Activated CD8-positive, alpha-beta T cell treated with anti-CD3 and anti-CD28 coated beads for 36 hours (primary cell): Measurements from ENCODE around the gene SAMD5. TPM values are rescaled to one million over a fixed set of nuclear protein-coding genes. Genes with fewer than 3 reads are reported as not detected.

ENCODE experiments used
- ATAC-seq: fragments of 200-7000 bp; cut with Tn5 transposase; one replicate; pipeline ENCODE4 v1.10.0; 2021; ENCODE audit warnings: mild to moderate bottlenecking, moderate library complexity
- CTCF ChIA-PET: fragments of 350-600 bp; sonication (Branson Sonifier 250); formaldehyde crosslinking; loops from one replicate; lab custom pipeline; 2021; ENCODE audit warnings: antibody characterized with exemption; lab: Charles Lee
- POLR2A ChIA-PET: fragments of 350-600 bp; sonication (Branson Sonifier 250); formaldehyde crosslinking; loops from one replicate; lab custom pipeline; 2021; ENCODE audit warnings: antibody characterized with exemption; lab: Charles Lee
- DNase-seq: peaks from one replicate; pipeline ENCODE4 v3.0.0-alpha.2; 2020
- H3K27ac Mint-ChIP-seq: one replicate; pipeline ENCODE4 v1.8.0; 2021; ENCODE audit warnings: mild to moderate bottlenecking, mixed read lengths
- H3K27me3 Mint-ChIP-seq: one replicate; pipeline ENCODE4 v1.8.0; 2021; ENCODE audit warnings: mixed read lengths
- H3K36me3 Mint-ChIP-seq: one replicate; pipeline ENCODE4 v1.8.0; 2021; ENCODE audit warnings: low read depth, mixed read lengths
- H3K4me1 Mint-ChIP-seq: one replicate; pipeline ENCODE4 v1.8.0; 2021; ENCODE audit warnings: low read depth, mixed read lengths
- H3K4me3 Mint-ChIP-seq: one replicate; pipeline ENCODE4 v1.8.0; 2021; ENCODE audit warnings: mild to moderate bottlenecking, moderate library complexity, mixed read lengths
- H3K9me3 Mint-ChIP-seq: one replicate; pipeline ENCODE4 v1.8.0; 2021; ENCODE audit warnings: mixed read lengths
- CTCF ChIP-seq: fragments of 200-600 bp; IDR thresholded peaks from one replicate; pipeline ENCODE4 v1.8.0; 2022; ENCODE audit warnings: antibody characterized with exemption, mild to moderate bottlenecking
- intact Hi-C: fragments of 100-400 bp; cut with micrococcal nuclease; formaldehyde crosslinking; loops from one replicate; pipeline ENCODE4 v1.10.0; 2022
- total RNA-seq, 2 experiments: library from RNA; stranded (reverse); gene quantifications; one replicate each; pipeline ENCODE4 v1.2.3, GENCODE V29; 2021

SAMD5 gene
- total RNA-seq, 2 experiments from 2014 or later, result not detected

- no peak overlapping the region for H3K27ac Mint-ChIP-seq
- no peaks in the 10 kb centered on the region for H3K4me1 Mint-ChIP-seq
- intact Hi-C loops, result no loop called here
- no peak for DNase-seq
- H3K4me3 Mint-ChIP-seq, result no peak overlapping the region
- ChIA-PET CTCF (no interaction called here), POLR2A (no interaction called here)
- H3K9me3 Mint-ChIP-seq, result no peaks in the 10 kb centered on the region
- no peaks in the 10 kb centered on the region for H3K27me3 Mint-ChIP-seq
- ATAC-seq, result no peak
- H3K36me3 Mint-ChIP-seq, result no peaks in the 10 kb centered on the region
- TF ChIP-seq CTCF, result no peak
These were observed 95.9 kb downstream of the SAMD5 start for GRCh38 chr6:147604373-147604772.

GRCh38 chr6:147611992-147612391 is 103.5 kb downstream of the SAMD5 start:
- ChIA-PET POLR2A (no interaction called here), CTCF (no interaction called here)
- no peak for TF ChIP-seq CTCF
- no peaks in the 10 kb centered on the region for H3K9me3 Mint-ChIP-seq
- ATAC-seq (no peak), DNase-seq (no peak)
- intact Hi-C loops, result no loop called here
- no peak overlapping the region for H3K4me3 Mint-ChIP-seq
- no peaks in the 10 kb centered on the region for H3K36me3 Mint-ChIP-seq
- no peaks in the 10 kb centered on the region for H3K4me1 Mint-ChIP-seq
- H3K27me3 Mint-ChIP-seq, result no peaks in the 10 kb centered on the region
- H3K27ac Mint-ChIP-seq, result no peak overlapping the region

GRCh38 chr6:147614501-147614900 is 106.0 kb downstream of the SAMD5 start:
- no peaks in the 10 kb centered on the region for H3K4me1 Mint-ChIP-seq
- no peak for TF ChIP-seq CTCF
- ChIA-PET CTCF (no interaction called here), POLR2A (no interaction called here)
- no peak overlapping the region for H3K27ac Mint-ChIP-seq
- H3K36me3 Mint-ChIP-seq, result no peaks in the 10 kb centered on the region
- no peak overlapping the region for H3K4me3 Mint-ChIP-seq
- no peaks in the 10 kb centered on the region for H3K9me3 Mint-ChIP-seq
- no peak for ATAC-seq
- H3K27me3 Mint-ChIP-seq, result no peaks in the 10 kb centered on the region
- intact Hi-C loops, result no loop called here
- no peak for DNase-seq

GRCh38 chr6:147615659-147616456 is 107.4 kb downstream of the SAMD5 start:
- DNase-seq (no peak), ATAC-seq (no peak)
- Mint-ChIP-seq H3K4me3 (no peak overlapping the region), H3K36me3 (no peaks in the 10 kb centered on the region), H3K27me3 (no peaks in the 10 kb centered on the region), H3K9me3 (no peaks in the 10 kb centered on the region), H3K27ac (no peak overlapping the region), H3K4me1 (no peaks in the 10 kb centered on the region)
- CTCF ChIA-PET, result no interaction called here
- intact Hi-C loops, result no loop called here
- POLR2A ChIA-PET, result no interaction called here
- no peak for TF ChIP-seq CTCF

GRCh38 chr6:147617366-147617765 is 108.9 kb downstream of the SAMD5 start:
- no peaks in the 10 kb centered on the region for H3K27me3 Mint-ChIP-seq
- H3K9me3 Mint-ChIP-seq, result no peaks in the 10 kb centered on the region
- ATAC-seq (no peak), DNase-seq (no peak)
- H3K4me1 Mint-ChIP-seq, result no peaks in the 10 kb centered on the region
- H3K36me3 Mint-ChIP-seq, result no peaks in the 10 kb centered on the region
- ChIA-PET POLR2A (no interaction called here), CTCF (no interaction called here)
- no peak for TF ChIP-seq CTCF
- no peak overlapping the region for H3K27ac Mint-ChIP-seq
- intact Hi-C loops, result no loop called here
- no peak overlapping the region for H3K4me3 Mint-ChIP-seq
